ENCODE results near the gene GSTO2.

GSTO2 gene

GRCh38 chr10:104250371-104250770 is 18.6 kb upstream of the GSTO2 start:
- TF ChIP-seq CTCF (IDR thresholded peaks at IDR 0.05) = no peak

- TF ChIP-seq CTCF (IDR thresholded peaks at IDR 0.05) = no peak
Measured at GRCh38 chr10:104251443-104251842, 17.5 kb upstream of the GSTO2 start.

GRCh38 chr10:104252368-104252767 is 16.6 kb upstream of the GSTO2 start:
- TF ChIP-seq CTCF (IDR thresholded peaks at IDR 0.05) = no peak

DNA sequence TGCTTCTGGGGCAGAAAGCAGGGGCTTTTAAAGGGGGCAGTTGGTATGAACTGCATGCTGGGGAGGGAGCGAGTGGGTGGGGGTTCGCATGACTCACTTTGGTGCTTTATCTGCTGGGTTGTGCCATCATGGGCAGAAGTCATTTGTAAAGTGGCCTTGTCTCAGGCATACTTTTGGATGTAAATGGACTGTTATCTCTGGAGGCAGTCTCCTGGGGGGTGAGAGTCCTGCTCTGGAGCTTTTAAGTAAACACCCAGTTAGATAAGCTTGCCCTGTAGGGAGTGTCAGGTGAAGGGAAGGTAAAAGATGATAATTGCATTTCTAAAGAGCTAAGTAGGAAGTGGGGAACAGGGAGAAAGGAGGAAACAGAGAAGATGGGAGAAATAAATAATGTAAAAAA is 15.9 kb upstream of the GSTO2 start:
- TF ChIP-seq CTCF (IDR thresholded peaks at IDR 0.05) = no peak

DNA sequence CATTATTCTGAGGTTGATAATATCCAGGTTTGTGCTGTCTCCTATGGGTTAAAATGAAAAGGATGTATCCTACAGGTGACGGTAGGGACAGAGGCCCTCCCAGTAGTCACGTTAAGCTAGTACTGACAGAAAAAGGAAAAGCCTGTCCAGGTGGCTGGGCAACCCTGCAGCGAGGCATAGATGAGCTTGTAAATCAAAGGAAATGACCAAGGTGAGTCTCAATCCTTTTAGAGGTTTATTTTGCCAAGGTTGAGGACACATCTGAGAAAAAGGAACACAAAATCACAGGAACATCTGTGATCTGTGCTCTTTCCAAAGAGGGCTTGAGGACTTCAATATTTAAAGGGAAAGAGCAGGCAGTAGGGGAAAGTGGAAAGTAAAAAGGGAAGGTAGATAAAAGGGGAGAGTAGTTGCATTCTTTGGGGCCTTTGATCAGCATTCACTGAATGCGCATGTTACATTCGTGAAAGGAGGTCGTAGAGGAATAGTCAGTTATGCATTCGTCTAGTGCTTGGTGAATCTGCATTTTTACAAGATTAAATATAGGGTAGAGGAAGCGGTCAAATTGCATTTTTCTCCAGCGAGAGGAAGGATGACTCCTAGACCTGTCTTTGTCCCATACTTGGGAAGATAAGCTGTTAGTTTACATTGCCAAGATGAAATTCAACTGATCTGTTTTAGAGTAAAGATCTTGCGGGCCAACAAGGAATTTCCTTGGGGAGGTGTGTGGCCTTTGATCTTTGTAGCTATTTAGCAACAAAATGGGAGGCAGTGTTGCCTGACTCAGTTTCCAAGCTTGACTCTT is 15.2 kb upstream of the GSTO2 start:
- no peak for TF ChIP-seq CTCF (IDR thresholded peaks at IDR 0.05)

GRCh38 chr10:104254493-104255310 is 14.3 kb upstream of the GSTO2 start, which contains the start of gene GSTO1:
TSS of gene GSTO1 (plus strand) at chr10:104254892. CDS start at chr10:104254929, 37 bp downstream.
- TF ChIP-seq CTCF (IDR thresholded peaks at IDR 0.05) = no peak

- TF ChIP-seq CTCF (IDR thresholded peaks at IDR 0.05) = no peak
Measured at GRCh38 chr10:104255311-104255981, 13.5 kb upstream of the GSTO2 start.
